Endothelial cell of umbilical vein (primary cell): Measurements from ENCODE around the gene EHD3. TPM values are rescaled to one million over a fixed set of nuclear protein-coding genes. Genes with fewer than 3 reads are reported as not detected.

Source experiments
- BruUV-seq: library from RNA; stranded (reverse); fragments of 400-500 nt; replicated peaks from 2 replicates; lab custom pipeline; 2021; lab: Mats Ljungman, UMichigan
- CTCF ChIA-PET: fragments of 300-600, 350-600 bp; sonication (Branson Sonifier 250); formaldehyde crosslinking; loops from one replicate; lab custom pipeline; 2021; ENCODE audit warnings: antibody characterized with exemption, inconsistent platforms; lab: Charles Lee
- POLR2A ChIA-PET: fragments of 300-600, 350-600 bp; sonication (Branson Sonifier 250); formaldehyde crosslinking; loops from one replicate; lab custom pipeline; 2021; ENCODE audit warnings: antibody characterized with exemption, inconsistent platforms; lab: Charles Lee
- DNase-seq: peaks from one replicate; pipeline ENCODE4 v3.0.0-alpha.2; 2011; ENCODE audit warnings: low read depth, low spot score
- FAIRE-seq: peaks from 2 replicates; lab custom pipeline; 2011; peaks lifted over from hg19 to GRCh38; lab: Jason Lieb, UNC
- H2AFZ ChIP-seq: 2 replicates; pipeline ENCODE4 v1.6.0; 2012; ENCODE audit warnings: low read depth, low read length, control low read depth, inconsistent platforms
- H3K27ac ChIP-seq: 2 replicates; pipeline ENCODE4 v1.5.1; 2011; ENCODE audit warnings: low read depth, mild to moderate bottlenecking, control low read depth, low read length, moderate library complexity; ENCODE audit not compliant: insufficient read depth
- H3K27me3 ChIP-seq, 2 experiments: 2 replicates each; pipeline versions ENCODE4 v1.6.0 to v1.6.1; 2011; ENCODE audit warnings: low read length in 2 of 2, mixed read lengths in 1 of 2; ENCODE audit not compliant: control insufficient read depth in 2 of 2, insufficient read depth in 2 of 2
- H3K36me3 ChIP-seq, 2 experiments: 2 replicates in 1 of 2; 3 replicates in 1 of 2; pipeline ENCODE4 v1.5.1; 2011; ENCODE audit warnings: low read length in 2 of 2, mild to moderate bottlenecking in 1 of 2, moderate library complexity in 1 of 2; ENCODE audit not compliant: control insufficient read depth in 2 of 2, insufficient read depth in 2 of 2; ENCODE audit errors: extremely low read depth in 1 of 2
- H3K4me1 ChIP-seq: 3 replicates; pipeline ENCODE4 v1.5.1; 2011; ENCODE audit warnings: mild to moderate bottlenecking, low read length; ENCODE audit not compliant: control insufficient read depth, insufficient read depth; ENCODE audit errors: extremely low read depth
- H3K4me2 ChIP-seq: 2 replicates; pipeline ENCODE4 v1.6.1; 2011; ENCODE audit warnings: low read length, control low read depth, mixed read lengths; ENCODE audit not compliant: insufficient read depth
- H3K4me3 ChIP-seq, 3 experiments: fragments of 200-600 bp in 1 of 3; sonication (generic), shearing (Covaris generic) in 1 of 3; replicated peaks in 1 of 3; 2 replicates each; pipeline ENCODE4 v1.5.1; 2011 to 2016; ENCODE audit warnings: control low read depth in 3 of 3, low read length in 3 of 3, mild to moderate bottlenecking in 2 of 3, inconsistent platforms in 1 of 3, low read depth in 1 of 3, moderate library complexity in 1 of 3; ENCODE audit not compliant: insufficient read depth in 1 of 3
- H3K79me2 ChIP-seq: 2 replicates; pipeline ENCODE4 v1.6.0; 2012; ENCODE audit warnings: low read length, inconsistent platforms; ENCODE audit not compliant: control insufficient read depth, insufficient read depth
- H3K9ac ChIP-seq: replicated peaks from 2 replicates; pipeline ENCODE3; 2011; ENCODE audit warnings: low read length, control low read depth; ENCODE audit not compliant: insufficient read depth; ENCODE audit errors: extremely low read depth
- H3K9me1 ChIP-seq: replicated peaks from 3 replicates; pipeline ENCODE4 v1.6.0; 2011; ENCODE audit warnings: mild to moderate bottlenecking, low read length; ENCODE audit not compliant: control insufficient read depth, insufficient read depth; ENCODE audit errors: extremely low read depth
- H3K9me3 ChIP-seq: replicated peaks from 2 replicates; pipeline ENCODE4 v1.5.1; 2012; ENCODE audit warnings: low read length, inconsistent platforms; ENCODE audit not compliant: control insufficient read depth, insufficient read depth
- H4K20me1 ChIP-seq: replicated peaks from 2 replicates; pipeline ENCODE3; 2011; ENCODE audit warnings: mild to moderate bottlenecking, low read length; ENCODE audit not compliant: control insufficient read depth, insufficient read depth; ENCODE audit errors: extremely low read depth
- EZH2 ChIP-seq: IDR thresholded peaks from 2 replicates; pipeline ENCODE4 v1.6.1; 2012; ENCODE audit warnings: borderline replicate concordance, low read depth, mild to moderate bottlenecking, moderate library complexity, low read length, inconsistent platforms; ENCODE audit not compliant: severe bottlenecking
- FOS ChIP-seq: IDR thresholded peaks from 2 replicates; pipeline ENCODE4 v1.6.1; 2011; ENCODE audit warnings: mild to moderate bottlenecking, low read length, moderate library complexity, borderline replicate concordance; ENCODE audit not compliant: insufficient read depth
- GATA2 ChIP-seq: IDR thresholded peaks from 2 replicates; pipeline ENCODE4 v1.7.0; 2011; ENCODE audit warnings: low read depth, mild to moderate bottlenecking, moderate library complexity, mixed read lengths, low read length; ENCODE audit not compliant: insufficient read length, insufficient read depth
- JUN ChIP-seq: IDR thresholded peaks from 2 replicates; pipeline ENCODE4 v1.6.1; 2011; ENCODE audit warnings: borderline replicate concordance, low read depth; ENCODE audit not compliant: insufficient read length, insufficient read depth
- MYC ChIP-seq: IDR thresholded peaks from one replicate; pipeline ENCODE4 v1.6.1; 2011; ENCODE audit warnings: mild to moderate bottlenecking, low read depth, low read length
- POLR2A ChIP-seq: IDR thresholded peaks from 2 replicates; pipeline ENCODE4 v1.6.1; 2012; ENCODE audit warnings: low read depth, mild to moderate bottlenecking, control low read depth, low read length
- POLR2AphosphoS5 ChIP-seq: IDR thresholded peaks from 2 replicates; pipeline ENCODE4 v1.6.1; 2012; ENCODE audit warnings: low read depth, mild to moderate bottlenecking, control low read depth, low read length, moderate library complexity; ENCODE audit not compliant: insufficient read depth
- dilution Hi-C: fragments of 300-500 bp; cut with MboI; formaldehyde crosslinking; loops from one replicate; pipeline ENCODE4 v1.15.0; 2019; ENCODE audit warnings: low sequenced_read_pairs; ENCODE audit not compliant: extremely low pct_ligation_motif_present
- intact Hi-C: fragments of 100-400 bp; cut with micrococcal nuclease; formaldehyde crosslinking; loops from one replicate; pipeline ENCODE4 v1.10.0; 2022
- polyA plus RNA-seq, 4 experiments: library from polyadenylated mRNA; depleted of rRNA in 3 of 4; stranded (reverse) in 3 of 4; unstranded in 1 of 4; fragments of >200 nt; gene quantifications; 2 replicates each; pipeline versions ENCODE4 v1.2.1 to v1.2.3, GENCODE V29; 2011 to 2012; ENCODE audit warnings: missing spikeins in 1 of 4
- total RNA-seq: library from RNA; stranded (reverse); gene quantifications from 2 replicates; pipeline ENCODE4 v1.2.3, GENCODE V29; 2021
- TF ChIP-seq, protein P1 (sequence below): IDR thresholded peaks from 2 replicates; pipeline ENCODE4 v1.6.1; 2011; ENCODE audit not compliant: insufficient read depth, insufficient read length
- TF ChIP-seq, protein P2 (sequence below), 2 donors: IDR thresholded peaks; 1 replicate in 1 of 2; 2 replicates in 1 of 2; pipeline ENCODE4 v1.5.1; 2011; ENCODE audit warnings: low read length in 2 of 2, mild to moderate bottlenecking in 2 of 2, moderate library complexity in 2 of 2, control low read depth in 1 of 2, inconsistent platforms in 1 of 2, low read depth in 1 of 2; ENCODE audit not compliant: insufficient read depth in 1 of 2; ENCODE audit errors: extremely low read depth in 1 of 2

EHD3 gene
- total and polyA plus RNA-seq, 2 donors (not counting 3 experiments of a cell fraction or from before 2014, with no cell fraction given) = 6.5 to 12.1 TPM

DNA sequence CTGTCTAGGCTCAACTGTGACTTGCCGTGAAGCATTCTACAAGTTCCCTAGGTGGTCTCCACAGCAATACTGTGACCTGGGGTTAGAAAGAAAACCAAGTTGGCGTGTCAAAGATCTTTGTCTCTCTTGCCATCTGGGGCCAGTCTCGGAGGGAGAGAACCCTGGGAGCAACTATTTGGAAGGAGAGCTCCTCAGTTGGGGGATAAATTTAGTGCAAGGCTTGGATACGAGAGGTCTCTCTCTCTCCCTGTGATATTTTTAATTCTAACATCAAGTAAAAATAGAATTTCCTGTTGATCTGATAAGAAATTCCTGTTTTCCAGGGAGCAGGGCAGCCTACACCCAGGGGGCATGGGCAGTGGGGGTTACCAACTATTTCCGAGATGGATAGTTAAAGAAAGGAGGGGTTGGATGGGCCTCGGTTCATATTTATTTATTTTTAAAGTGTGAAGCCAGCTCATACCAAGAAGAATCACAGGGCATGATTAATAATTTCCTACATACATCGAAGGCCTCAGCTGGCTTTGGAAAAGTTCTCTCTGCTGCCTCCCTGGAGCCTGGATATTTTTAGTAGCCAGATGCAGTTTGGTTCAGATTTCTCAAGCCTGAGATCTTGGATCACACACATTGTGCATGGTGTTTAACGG, 62.8 kb downstream of the EHD3 start:
- H3K36me3 ChIP-seq = no peaks in the 10 kb centered on the region
- POLR2A ChIA-PET = no interaction called here
- no peak overlapping the region for H3K9ac ChIP-seq
- H3K9me3 ChIP-seq = no peaks in the 10 kb centered on the region
- DNase-seq (peak; percentile 59), FAIRE-seq (peak; percentile 71)
- dilution Hi-C loops (no loop called here), intact Hi-C loops (loop anchor here (1.0 to 2.0 kb wide), 2 partner anchors 9 to 62 kb away; partner anchors contain the start of gene EHD3)
- no peak overlapping the region for H3K27ac ChIP-seq
- CTCF ChIA-PET = interaction anchor here (0.7 to 1.3 kb wide), 3 partner anchors 11 to 22 kb away, joined by 3 read pairs; no protein-coding TSS in a partner anchor
- H3K79me2 ChIP-seq = no peaks in the 10 kb centered on the region
- H3K4me3 ChIP-seq = no peak overlapping the region
- H3K4me1 ChIP-seq = peaks cover 16% of the 10 kb centered on the region
- H3K9me1 ChIP-seq = no peaks in the 10 kb centered on the region
- H3K27me3 ChIP-seq = peaks cover 0 to 2% of the 10 kb centered on the region in 2 experiments
- TF ChIP-seq JUN (no peak), GATA2 (peak; percentile 62)
- BruUV-seq = no TSS peak
- no peaks in the 10 kb centered on the region for H4K20me1 ChIP-seq
- H3K4me2 ChIP-seq = peak overlapping the region; percentile 24
- H2AFZ ChIP-seq = no peak overlapping the region

DNA sequence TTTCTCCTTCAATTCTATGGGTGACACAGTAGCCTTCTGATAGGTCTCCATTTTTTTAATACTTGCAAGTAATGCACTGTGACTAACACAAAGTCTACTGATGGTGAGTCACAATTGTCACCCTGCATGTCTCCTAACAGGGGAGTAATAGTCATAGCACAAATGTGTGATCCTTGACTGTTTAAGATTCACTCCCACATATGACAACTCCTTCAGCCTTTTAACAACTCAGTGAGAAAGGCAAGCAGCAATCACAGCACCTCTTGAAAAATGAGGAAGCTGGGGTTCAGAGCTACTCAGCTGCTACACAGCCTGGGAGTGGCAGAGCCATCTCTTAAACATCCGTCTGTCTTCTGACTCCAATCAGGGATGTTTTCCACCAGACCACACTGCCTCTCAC, 63.8 kb downstream of the EHD3 start:
- no peaks in the 10 kb centered on the region for H3K79me2 ChIP-seq
- ChIA-PET CTCF (no interaction called here), POLR2A (no interaction called here)
- H3K27me3 ChIP-seq = peaks cover 0 to 2% of the 10 kb centered on the region in 2 experiments
- peaks cover 16% of the 10 kb centered on the region for H3K4me1 ChIP-seq
- TF ChIP-seq, protein P1, sequence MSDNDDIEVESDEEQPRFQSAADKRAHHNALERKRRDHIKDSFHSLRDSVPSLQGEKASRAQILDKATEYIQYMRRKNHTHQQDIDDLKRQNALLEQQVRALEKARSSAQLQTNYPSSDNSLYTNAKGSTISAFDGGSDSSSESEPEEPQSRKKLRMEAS = no peak
- TF ChIP-seq MYC (no peak), JUN (no peak), GATA2 (no peak), POLR2A (no peak), FOS (no peak), EZH2 (no peak), POLR2AphosphoS5 (no peak)
- TF ChIP-seq, protein P2, sequence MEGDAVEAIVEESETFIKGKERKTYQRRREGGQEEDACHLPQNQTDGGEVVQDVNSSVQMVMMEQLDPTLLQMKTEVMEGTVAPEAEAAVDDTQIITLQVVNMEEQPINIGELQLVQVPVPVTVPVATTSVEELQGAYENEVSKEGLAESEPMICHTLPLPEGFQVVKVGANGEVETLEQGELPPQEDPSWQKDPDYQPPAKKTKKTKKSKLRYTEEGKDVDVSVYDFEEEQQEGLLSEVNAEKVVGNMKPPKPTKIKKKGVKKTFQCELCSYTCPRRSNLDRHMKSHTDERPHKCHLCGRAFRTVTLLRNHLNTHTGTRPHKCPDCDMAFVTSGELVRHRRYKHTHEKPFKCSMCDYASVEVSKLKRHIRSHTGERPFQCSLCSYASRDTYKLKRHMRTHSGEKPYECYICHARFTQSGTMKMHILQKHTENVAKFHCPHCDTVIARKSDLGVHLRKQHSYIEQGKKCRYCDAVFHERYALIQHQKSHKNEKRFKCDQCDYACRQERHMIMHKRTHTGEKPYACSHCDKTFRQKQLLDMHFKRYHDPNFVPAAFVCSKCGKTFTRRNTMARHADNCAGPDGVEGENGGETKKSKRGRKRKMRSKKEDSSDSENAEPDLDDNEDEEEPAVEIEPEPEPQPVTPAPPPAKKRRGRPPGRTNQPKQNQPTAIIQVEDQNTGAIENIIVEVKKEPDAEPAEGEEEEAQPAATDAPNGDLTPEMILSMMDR (IDR thresholded peaks at IDR 0.05; ENCODE audit: extremely low read depth in 1 of 2, insufficient read depth in 1 of 2, low read depth in 1 of 2, low read length in 2 of 2) = no peak
- DNase-seq = no peak
- H3K9me3 ChIP-seq = no peaks in the 10 kb centered on the region
- no peak overlapping the region for H3K4me2 ChIP-seq
- H3K4me3 ChIP-seq = no peak overlapping the region
- H3K9ac ChIP-seq = no peak overlapping the region
- H3K27ac ChIP-seq = no peak overlapping the region
- H3K9me1 ChIP-seq = no peaks in the 10 kb centered on the region
- no peaks in the 10 kb centered on the region for H3K36me3 ChIP-seq
- no peaks in the 10 kb centered on the region for H4K20me1 ChIP-seq
- dilution Hi-C loops (no loop called here), intact Hi-C loops (loop anchor here (2.0 kb wide), 1 partner anchor 63 kb away; the partner anchor contains the start of gene EHD3)
- no peak for FAIRE-seq
- no TSS peak for BruUV-seq
- H2AFZ ChIP-seq = no peak overlapping the region
